GM10248 (cell line): ENCODE results near the gene SCRG1.

Experiments
- CTCF ChIA-PET: fragments of 300-600 bp; sonication (Branson Sonifier 250); formaldehyde crosslinking; extraction: SDS; loops from one replicate; lab custom pipeline; 2021; ENCODE audit warnings: antibody characterized with exemption; lab: Yijun Ruan, JAX
- POLR2A ChIA-PET: fragments of 350-650 bp; sonication (Branson Sonifier 250); formaldehyde crosslinking; extraction: SDS; loops from one replicate; lab custom pipeline; 2020; ENCODE audit warnings: antibody characterized with exemption; lab: Yijun Ruan, JAX
- DNase-seq: peaks from one replicate; pipeline ENCODE4 v3.0.0; 2012; ENCODE audit errors: extremely low spot score
- TF ChIP-seq, protein P1 (sequence below): IDR thresholded peaks from 2 replicates; pipeline ENCODE4 v1.5.1; 2012; ENCODE audit warnings: mild to moderate bottlenecking, low read depth; ENCODE audit errors: extremely low read depth, missing control alignments, control extremely low read depth

SCRG1 gene

DNA sequence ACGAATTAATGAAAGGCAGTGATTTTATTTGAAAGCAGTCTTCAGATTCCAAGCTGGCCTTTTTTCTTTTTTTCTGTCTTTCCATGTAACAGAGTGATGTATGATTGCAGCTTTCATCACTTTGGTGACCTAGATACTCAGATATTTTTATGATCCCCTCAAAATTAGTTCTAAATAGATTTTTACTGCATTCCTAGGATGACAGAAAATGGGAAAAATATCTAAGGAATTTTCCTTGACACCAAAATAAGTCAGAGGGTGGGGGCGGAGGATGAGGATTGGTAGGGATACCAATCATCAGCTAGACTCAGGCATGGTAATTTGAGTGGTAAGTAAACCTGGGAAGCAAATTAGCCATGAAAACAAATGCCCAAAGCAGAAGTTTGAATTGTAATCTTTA, 52.8 kb downstream of the SCRG1 start:
- TF ChIP-seq, protein P1, sequence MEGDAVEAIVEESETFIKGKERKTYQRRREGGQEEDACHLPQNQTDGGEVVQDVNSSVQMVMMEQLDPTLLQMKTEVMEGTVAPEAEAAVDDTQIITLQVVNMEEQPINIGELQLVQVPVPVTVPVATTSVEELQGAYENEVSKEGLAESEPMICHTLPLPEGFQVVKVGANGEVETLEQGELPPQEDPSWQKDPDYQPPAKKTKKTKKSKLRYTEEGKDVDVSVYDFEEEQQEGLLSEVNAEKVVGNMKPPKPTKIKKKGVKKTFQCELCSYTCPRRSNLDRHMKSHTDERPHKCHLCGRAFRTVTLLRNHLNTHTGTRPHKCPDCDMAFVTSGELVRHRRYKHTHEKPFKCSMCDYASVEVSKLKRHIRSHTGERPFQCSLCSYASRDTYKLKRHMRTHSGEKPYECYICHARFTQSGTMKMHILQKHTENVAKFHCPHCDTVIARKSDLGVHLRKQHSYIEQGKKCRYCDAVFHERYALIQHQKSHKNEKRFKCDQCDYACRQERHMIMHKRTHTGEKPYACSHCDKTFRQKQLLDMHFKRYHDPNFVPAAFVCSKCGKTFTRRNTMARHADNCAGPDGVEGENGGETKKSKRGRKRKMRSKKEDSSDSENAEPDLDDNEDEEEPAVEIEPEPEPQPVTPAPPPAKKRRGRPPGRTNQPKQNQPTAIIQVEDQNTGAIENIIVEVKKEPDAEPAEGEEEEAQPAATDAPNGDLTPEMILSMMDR = no peak
- CTCF ChIA-PET = interaction anchor here (0.8 to 4.1 kb wide), 12 partner anchors 9 to 67 kb away, joined by 3 to 16 read pairs (median 3); partner anchors contain the start of gene HMGB2
- DNase-seq = no peak
- POLR2A ChIA-PET = interaction anchor here (1.6 kb wide), 1 partner anchor 12 kb away, joined by 10 read pairs; the partner anchor contains the start of gene HMGB2

DNA sequence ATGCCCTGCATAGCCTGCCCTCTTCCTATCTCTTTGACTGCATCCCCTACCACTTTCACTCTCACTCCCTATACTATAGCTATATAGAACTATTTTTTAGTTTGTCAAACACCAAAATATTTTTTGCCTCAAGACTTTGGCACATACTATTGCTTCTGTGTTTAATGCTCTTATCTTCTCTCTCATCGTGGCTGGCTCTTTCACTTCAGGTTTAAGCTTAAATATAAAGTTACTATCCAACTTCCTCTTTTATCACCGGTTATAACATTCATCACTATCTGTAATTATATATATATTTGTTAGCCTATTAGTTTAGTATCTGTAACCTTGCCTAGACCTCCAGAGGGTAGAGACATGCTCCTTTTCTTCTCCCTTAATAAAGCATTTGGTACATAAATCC, 53.3 kb downstream of the SCRG1 start:
- POLR2A ChIA-PET = interaction anchor here (1.6 kb wide), 1 partner anchor 12 kb away, joined by 10 read pairs; the partner anchor contains the start of gene HMGB2
- TF ChIP-seq, protein P1 = no peak
- CTCF ChIA-PET = interaction anchor here (0.9 to 4.1 kb wide), 11 partner anchors 9 to 67 kb away, joined by 3 to 16 read pairs (median 3); partner anchors contain the start of gene HMGB2
- DNase-seq = no peak

DNA sequence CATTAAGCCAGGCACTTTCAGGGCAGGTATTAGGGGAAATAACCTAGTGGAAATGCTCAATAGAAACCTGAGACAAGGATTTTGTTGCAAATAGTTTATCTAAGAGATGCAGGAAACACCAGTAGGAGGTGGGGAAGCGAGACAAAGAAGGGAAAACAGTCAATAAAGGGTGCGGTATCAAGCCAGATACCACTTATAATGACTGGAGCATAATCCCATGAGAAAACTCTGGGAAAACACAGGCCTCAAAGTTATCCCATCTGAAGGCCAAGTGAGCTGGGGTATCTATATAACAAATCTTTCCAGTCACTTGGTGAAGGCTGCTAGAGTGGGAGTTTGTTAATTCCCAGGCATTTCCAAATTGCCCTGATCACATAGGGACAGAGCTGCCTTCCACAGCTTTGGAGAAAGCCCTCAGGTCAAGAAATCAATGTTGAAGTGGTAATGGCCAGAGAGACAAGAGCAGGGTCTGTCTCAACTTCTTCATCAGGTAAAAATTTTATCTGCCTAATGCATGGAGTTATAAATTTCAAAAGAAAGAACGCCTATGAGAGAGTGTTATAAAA, 55.0 kb downstream of the SCRG1 start:
- no peak for DNase-seq
- TF ChIP-seq, protein P1 = no peak
- POLR2A ChIA-PET = no interaction called here
- CTCF ChIA-PET = interaction anchor here (1.9 to 2.3 kb wide), 2 partner anchors 11 to 13 kb away, joined by 6 to 10 read pairs; no protein-coding TSS in a partner anchor

DNA sequence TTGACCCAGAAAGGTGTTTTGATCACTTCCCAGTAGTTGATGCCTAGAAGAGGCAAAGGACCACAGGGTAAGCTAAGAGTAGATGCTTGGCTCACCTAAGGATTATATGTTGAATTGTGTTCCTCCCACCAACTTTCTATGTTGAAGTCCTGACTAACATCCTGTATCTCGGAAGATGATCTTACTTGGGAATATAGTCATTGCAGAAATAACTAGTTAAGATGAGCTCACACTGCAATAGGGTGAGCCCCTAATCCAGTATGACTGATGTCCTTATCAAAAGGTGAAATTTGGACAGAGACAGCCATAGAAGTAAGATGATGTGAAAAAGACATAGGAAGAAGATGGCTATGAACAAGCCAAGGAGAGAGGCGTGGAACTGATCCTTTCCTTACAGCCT, 61.5 kb downstream of the SCRG1 start:
- CTCF ChIA-PET = interaction anchor here (0.8 to 3.1 kb wide), 4 partner anchors 16 to 83 kb away, joined by 3 to 10 read pairs (median 4); no protein-coding TSS in a partner anchor
- POLR2A ChIA-PET = interaction anchor here (1.6 kb wide), 1 partner anchor 32 kb away, joined by 5 read pairs; no protein-coding TSS in a partner anchor
- TF ChIP-seq, protein P1 = no peak
- DNase-seq = no peak

DNA sequence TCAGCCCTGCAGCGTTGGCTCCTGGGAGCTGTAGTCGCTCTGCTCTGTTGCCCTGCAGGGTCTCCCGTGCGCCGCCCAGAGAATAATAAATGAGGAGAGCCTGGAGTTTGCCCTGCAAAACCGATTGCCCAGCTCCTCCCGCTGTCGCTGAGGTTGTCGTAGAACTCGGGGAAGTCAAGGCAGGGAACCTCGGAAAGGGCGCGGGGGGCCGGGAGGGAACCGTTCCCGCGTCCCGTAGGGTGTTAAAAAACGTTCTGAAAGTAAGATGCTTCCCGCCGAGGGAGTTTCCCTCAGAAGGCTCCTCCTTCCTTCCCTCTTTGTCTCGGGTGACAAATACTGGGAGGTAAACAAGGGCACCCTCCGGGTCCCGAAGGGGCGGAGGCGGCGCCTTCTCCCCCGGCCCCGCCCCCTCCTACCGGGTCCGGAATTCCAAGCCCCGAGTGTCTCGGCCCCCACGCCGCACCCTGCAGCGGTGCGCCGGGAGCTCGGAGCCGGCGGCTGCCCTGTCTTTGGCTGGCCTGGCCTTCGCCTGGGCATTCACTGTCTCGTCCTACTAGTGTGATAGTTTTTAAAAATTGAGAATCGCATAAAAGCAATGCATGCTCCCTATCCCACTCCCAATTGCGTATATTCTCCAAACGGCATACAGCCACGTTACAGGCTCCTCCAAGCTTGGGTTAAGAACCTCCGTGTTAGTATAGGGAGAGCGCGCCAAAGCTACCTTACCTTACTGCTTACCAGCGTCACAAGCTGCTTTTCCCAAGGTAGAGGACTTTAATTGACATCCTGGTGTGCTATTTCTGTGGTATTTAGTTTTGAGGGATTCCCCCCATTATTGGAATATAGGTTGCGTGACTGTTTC, 63.8 kb downstream of the SCRG1 start:
- ChIA-PET POLR2A (interaction anchor here (0.6 to 3.3 kb wide), 14 partner anchors 10 to 165 kb away, joined by 3 to 70 read pairs (median 4); partner anchors contain the start of gene SAP30), CTCF (interaction anchor here (0.8 to 2.5 kb wide), 10 partner anchors 11 to 321 kb away, joined by 3 to 10 read pairs (median 4); no protein-coding TSS in a partner anchor)
- peak; percentile 76 for DNase-seq
- TF ChIP-seq, protein P1 = no peak
